Retinal pigment epithelial cell (primary cell): ENCODE results near the gene CENPV.
"Not testable (repeated sequence)": the region's sequence is repeated elsewhere in the genome, so short reads cannot be mapped to it uniquely, and the experiment has no call there.

Experiments used
- DNase-seq: peaks from one replicate; pipeline ENCODE4 v3.0.0-alpha.2; 2010; ENCODE audit warnings: low read depth
- H3K4me3 ChIP-seq: 2 replicates; pipeline ENCODE4 v1.5.1; 2011; ENCODE audit warnings: mild to moderate bottlenecking, low read length, control low read depth, moderate library complexity
- CTCF ChIP-seq: conservative IDR thresholded peaks from 2 replicates; pipeline ENCODE4 v1.5.1; 2011; ENCODE audit warnings: low read depth, low read length, control low read depth, inconsistent platforms

The CENPV gene

GRCh38 chr17:16298140-16298662 lies 55.1 kb downstream of the CENPV start:
- no peak for DNase-seq
- TF ChIP-seq CTCF: no peak
- no peak overlapping the region for H3K4me3 ChIP-seq

GRCh38 chr17:16297367-16298139 lies 55.7 kb downstream of the CENPV start:
- no peak overlapping the region for H3K4me3 ChIP-seq
- no peak for DNase-seq
- TF ChIP-seq CTCF: no peak

GRCh38 chr17:16296072-16296471 lies 57.2 kb downstream of the CENPV start:
- DNase-seq, H3K4me3 ChIP-seq: not testable (repeated sequence)

GRCh38 chr17:16294560-16294959 lies 58.7 kb downstream of the CENPV start:
- TF ChIP-seq CTCF: no peak
- H3K4me3 ChIP-seq: no peak overlapping the region
- DNase-seq: no peak

- TF ChIP-seq CTCF: no peak
- H3K4me3 ChIP-seq: no peak overlapping the region
- DNase-seq: no peak
Measured at GRCh38 chr17:16293931-16294330, 59.3 kb downstream of the CENPV start.
